Measurements from ENCODE around the gene HOXB9. TPM values are rescaled to one million over a fixed set of nuclear protein-coding genes. Genes with fewer than 3 reads are reported as not detected.

The HOXB9 gene
- total RNA-seq, 1 experiment from 2014 or later = 0.24 TPM

GRCh38 chr17:48577946-48578615 is 48.1 kb downstream of the HOXB9 start, which contains the start of gene HOXB4:
TSS of gene HOXB4 (minus strand) at chr17:48578350. CDS start at chr17:48578319, 31 bp downstream.
- Mint-ChIP-seq H3K4me1 (peaks cover 47% of the 10 kb centered on the region), H3K27me3 (ENCODE audit: low read depth) (peaks cover 51% of the 10 kb centered on the region; the same call in 1 of the 2 replicates), H3K36me3 (no peaks in the 10 kb centered on the region), H3K27ac (no peak within 1 kb of the TSS), H3K9me3 (no peaks in the 10 kb centered on the region), H3K4me3 (peak within 1 kb of the TSS; percentile 60)
- DNase-seq (ENCODE audit: low spot score) = peak; percentile 73
- POLR2A ChIA-PET = no interaction called here
- TF ChIP-seq, protein P1, sequence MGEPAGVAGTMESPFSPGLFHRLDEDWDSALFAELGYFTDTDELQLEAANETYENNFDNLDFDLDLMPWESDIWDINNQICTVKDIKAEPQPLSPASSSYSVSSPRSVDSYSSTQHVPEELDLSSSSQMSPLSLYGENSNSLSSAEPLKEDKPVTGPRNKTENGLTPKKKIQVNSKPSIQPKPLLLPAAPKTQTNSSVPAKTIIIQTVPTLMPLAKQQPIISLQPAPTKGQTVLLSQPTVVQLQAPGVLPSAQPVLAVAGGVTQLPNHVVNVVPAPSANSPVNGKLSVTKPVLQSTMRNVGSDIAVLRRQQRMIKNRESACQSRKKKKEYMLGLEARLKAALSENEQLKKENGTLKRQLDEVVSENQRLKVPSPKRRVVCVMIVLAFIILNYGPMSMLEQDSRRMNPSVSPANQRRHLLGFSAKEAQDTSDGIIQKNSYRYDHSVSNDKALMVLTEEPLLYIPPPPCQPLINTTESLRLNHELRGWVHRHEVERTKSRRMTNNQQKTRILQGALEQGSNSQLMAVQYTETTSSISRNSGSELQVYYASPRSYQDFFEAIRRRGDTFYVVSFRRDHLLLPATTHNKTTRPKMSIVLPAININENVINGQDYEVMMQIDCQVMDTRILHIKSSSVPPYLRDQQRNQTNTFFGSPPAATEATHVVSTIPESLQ (CRISPR knock-in tag; IDR thresholded peaks at IDR 0.05) = no peak
- no peak for TF ChIP-seq MYBL2 (CRISPR knock-in tag; IDR thresholded peaks at IDR 0.05)
- TF ChIP-seq USF2 (CRISPR knock-in tag; IDR thresholded peaks at IDR 0.05) = peak; percentile 85
- no peak for TF ChIP-seq MXD4 (CRISPR knock-in tag; IDR thresholded peaks at IDR 0.05; ENCODE audit: borderline replicate concordance)
- TF ChIP-seq NFYB (CRISPR knock-in tag; conservative IDR thresholded peaks at IDR 0.05; ENCODE audit: low read depth) = peak; percentile 24; the same call in 1 of the 2 replicates
- TF ChIP-seq, protein P2, sequence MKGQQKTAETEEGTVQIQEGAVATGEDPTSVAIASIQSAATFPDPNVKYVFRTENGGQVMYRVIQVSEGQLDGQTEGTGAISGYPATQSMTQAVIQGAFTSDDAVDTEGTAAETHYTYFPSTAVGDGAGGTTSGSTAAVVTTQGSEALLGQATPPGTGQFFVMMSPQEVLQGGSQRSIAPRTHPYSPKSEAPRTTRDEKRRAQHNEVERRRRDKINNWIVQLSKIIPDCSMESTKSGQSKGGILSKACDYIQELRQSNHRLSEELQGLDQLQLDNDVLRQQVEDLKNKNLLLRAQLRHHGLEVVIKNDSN (CRISPR knock-in tag; IDR thresholded peaks at IDR 0.05) = peak; percentile 83
- ATAC-seq = peak; percentile 43
- CTCF ChIA-PET = interaction anchor here (0.9 to 1.3 kb wide), 3 partner anchors 35 to 301 kb away, joined by 3 to 4 read pairs (median 4); no protein-coding TSS in a partner anchor

GRCh38 chr17:48577330-48577945 is 48.7 kb downstream of the HOXB9 start:
- Mint-ChIP-seq H3K27me3 (ENCODE audit: low read depth) (peaks cover 45% of the 10 kb centered on the region; the same call in 1 of the 2 replicates), H3K36me3 (no peaks in the 10 kb centered on the region), H3K4me3 (peak overlapping the region; percentile 48), H3K9me3 (no peaks in the 10 kb centered on the region), H3K27ac (no peak overlapping the region), H3K4me1 (peaks cover 43% of the 10 kb centered on the region)
- DNase-seq (ENCODE audit: low spot score) = no peak
- CTCF ChIA-PET = interaction anchor here (1.0 to 1.3 kb wide), 2 partner anchors 36 to 59 kb away, joined by 4 read pairs; no protein-coding TSS in a partner anchor
- POLR2A ChIA-PET = no interaction called here
- ATAC-seq = no peak
- TF ChIP-seq TP53 (CRISPR knock-in tag; IDR thresholded peaks at IDR 0.05) (no peak), NR1H2 (CRISPR knock-in tag; IDR thresholded peaks at IDR 0.05) (no peak), MXD4 (CRISPR knock-in tag; IDR thresholded peaks at IDR 0.05; ENCODE audit: borderline replicate concordance) (no peak), JAZF1 (CRISPR knock-in tag; IDR thresholded peaks at IDR 0.05) (no peak), TCF7 (CRISPR knock-in tag; IDR thresholded peaks at IDR 0.05; ENCODE audit: low read depth) (no peak), ATF1 (CRISPR knock-in tag; IDR thresholded peaks at IDR 0.05) (no peak), FOXK1 (CRISPR knock-in tag; IDR thresholded peaks at IDR 0.05) (no peak), EMX1 (CRISPR knock-in tag; IDR thresholded peaks at IDR 0.05) (no peak), JUN (CRISPR knock-in tag; IDR thresholded peaks at IDR 0.05) (no peak), ZNF138 (CRISPR knock-in tag; conservative IDR thresholded peaks at IDR 0.05) (no peak), SMAD4 (CRISPR knock-in tag; IDR thresholded peaks at IDR 0.05) (no peak), E2F1 (CRISPR knock-in tag; IDR thresholded peaks at IDR 0.05) (no peak), CREM (CRISPR knock-in tag; IDR thresholded peaks at IDR 0.05) (no peak), ZNF263 (CRISPR knock-in tag; IDR thresholded peaks at IDR 0.05; ENCODE audit: low read depth) (no peak)
- TF ChIP-seq, protein P3, sequence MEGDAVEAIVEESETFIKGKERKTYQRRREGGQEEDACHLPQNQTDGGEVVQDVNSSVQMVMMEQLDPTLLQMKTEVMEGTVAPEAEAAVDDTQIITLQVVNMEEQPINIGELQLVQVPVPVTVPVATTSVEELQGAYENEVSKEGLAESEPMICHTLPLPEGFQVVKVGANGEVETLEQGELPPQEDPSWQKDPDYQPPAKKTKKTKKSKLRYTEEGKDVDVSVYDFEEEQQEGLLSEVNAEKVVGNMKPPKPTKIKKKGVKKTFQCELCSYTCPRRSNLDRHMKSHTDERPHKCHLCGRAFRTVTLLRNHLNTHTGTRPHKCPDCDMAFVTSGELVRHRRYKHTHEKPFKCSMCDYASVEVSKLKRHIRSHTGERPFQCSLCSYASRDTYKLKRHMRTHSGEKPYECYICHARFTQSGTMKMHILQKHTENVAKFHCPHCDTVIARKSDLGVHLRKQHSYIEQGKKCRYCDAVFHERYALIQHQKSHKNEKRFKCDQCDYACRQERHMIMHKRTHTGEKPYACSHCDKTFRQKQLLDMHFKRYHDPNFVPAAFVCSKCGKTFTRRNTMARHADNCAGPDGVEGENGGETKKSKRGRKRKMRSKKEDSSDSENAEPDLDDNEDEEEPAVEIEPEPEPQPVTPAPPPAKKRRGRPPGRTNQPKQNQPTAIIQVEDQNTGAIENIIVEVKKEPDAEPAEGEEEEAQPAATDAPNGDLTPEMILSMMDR (IDR thresholded peaks at IDR 0.05) = no peak
- TF ChIP-seq, protein P4, sequence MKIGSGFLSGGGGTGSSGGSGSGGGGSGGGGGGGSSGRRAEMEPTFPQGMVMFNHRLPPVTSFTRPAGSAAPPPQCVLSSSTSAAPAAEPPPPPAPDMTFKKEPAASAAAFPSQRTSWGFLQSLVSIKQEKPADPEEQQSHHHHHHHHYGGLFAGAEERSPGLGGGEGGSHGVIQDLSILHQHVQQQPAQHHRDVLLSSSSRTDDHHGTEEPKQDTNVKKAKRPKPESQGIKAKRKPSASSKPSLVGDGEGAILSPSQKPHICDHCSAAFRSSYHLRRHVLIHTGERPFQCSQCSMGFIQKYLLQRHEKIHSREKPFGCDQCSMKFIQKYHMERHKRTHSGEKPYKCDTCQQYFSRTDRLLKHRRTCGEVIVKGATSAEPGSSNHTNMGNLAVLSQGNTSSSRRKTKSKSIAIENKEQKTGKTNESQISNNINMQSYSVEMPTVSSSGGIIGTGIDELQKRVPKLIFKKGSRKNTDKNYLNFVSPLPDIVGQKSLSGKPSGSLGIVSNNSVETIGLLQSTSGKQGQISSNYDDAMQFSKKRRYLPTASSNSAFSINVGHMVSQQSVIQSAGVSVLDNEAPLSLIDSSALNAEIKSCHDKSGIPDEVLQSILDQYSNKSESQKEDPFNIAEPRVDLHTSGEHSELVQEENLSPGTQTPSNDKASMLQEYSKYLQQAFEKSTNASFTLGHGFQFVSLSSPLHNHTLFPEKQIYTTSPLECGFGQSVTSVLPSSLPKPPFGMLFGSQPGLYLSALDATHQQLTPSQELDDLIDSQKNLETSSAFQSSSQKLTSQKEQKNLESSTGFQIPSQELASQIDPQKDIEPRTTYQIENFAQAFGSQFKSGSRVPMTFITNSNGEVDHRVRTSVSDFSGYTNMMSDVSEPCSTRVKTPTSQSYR (CRISPR knock-in tag; IDR thresholded peaks at IDR 0.05) = no peak
- TF ChIP-seq, protein P5, sequence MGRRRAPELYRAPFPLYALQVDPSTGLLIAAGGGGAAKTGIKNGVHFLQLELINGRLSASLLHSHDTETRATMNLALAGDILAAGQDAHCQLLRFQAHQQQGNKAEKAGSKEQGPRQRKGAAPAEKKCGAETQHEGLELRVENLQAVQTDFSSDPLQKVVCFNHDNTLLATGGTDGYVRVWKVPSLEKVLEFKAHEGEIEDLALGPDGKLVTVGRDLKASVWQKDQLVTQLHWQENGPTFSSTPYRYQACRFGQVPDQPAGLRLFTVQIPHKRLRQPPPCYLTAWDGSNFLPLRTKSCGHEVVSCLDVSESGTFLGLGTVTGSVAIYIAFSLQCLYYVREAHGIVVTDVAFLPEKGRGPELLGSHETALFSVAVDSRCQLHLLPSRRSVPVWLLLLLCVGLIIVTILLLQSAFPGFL (CRISPR knock-in tag; IDR thresholded peaks at IDR 0.05; ENCODE audit: borderline replicate concordance) = no peak

Measured in WTC11 (cell line).